PFSK-1 (cell line): ENCODE data around the gene TLCD3B.

Source experiments
- FOXP2 ChIP-seq: optimal IDR thresholded peaks from 2 replicates; pipeline ENCODE3; 2011; ENCODE audit warnings: borderline replicate concordance, control low read depth, inconsistent platforms; ENCODE audit not compliant: insufficient read depth; ENCODE audit errors: extremely low read length, extremely low read depth
- POLR2AphosphoS5 ChIP-seq: IDR thresholded peaks from 2 replicates; pipeline ENCODE4 v1.6.1; 2012; ENCODE audit warnings: low read depth, mild to moderate bottlenecking, control low read depth, low read length, moderate library complexity
- TAF1 ChIP-seq: IDR thresholded peaks from 2 replicates; pipeline ENCODE4 v1.6.1; 2012; ENCODE audit warnings: low read length, control low read depth, borderline replicate concordance; ENCODE audit not compliant: insufficient read depth
- TF ChIP-seq, protein P1 (sequence below), 2 experiments: IDR thresholded peaks; 2 replicates each; pipeline versions ENCODE4 v1.6.1 to v1.8.0; 2011 to 2012; ENCODE audit warnings: low read depth in 2 of 2, low read length in 2 of 2, control low read depth in 1 of 2, inconsistent platforms in 1 of 2, mild to moderate bottlenecking in 1 of 2, moderate library complexity in 1 of 2; ENCODE audit not compliant: insufficient read depth in 1 of 2

DNA sequence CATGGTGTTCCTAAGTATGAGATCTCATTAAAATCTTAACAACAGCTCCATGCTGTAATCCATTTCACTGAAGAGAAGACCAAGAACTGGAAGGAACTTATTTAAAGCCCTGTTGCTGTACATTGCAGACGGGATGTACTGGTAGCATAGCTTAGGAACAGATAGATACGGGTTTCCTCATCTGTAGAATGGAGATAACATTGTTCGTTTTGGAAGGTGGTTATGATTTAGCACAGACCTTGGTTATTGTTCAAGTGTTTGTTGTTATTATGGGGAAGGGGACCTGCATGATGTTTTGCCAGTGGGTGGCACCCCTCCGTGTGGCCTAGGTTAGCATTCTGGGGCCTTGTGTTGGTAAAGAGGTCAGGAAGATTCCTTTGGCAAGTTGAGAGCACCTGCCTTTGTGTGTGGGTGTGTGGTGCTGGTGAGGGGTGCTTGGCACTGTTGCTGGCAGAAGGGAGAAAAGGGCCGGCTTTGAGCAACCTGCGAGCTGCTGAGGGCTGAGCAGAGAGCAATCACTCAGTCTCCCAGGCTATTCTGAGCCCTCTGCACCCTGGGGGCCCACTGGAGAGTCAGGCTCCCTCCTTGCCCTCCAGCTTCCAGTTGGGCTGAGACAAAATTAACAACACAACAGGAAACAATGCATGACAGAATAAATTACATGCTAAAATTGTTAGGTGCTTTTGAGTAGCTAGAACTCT is 55.1 kb downstream of the TLCD3B start:
- no peak for TF ChIP-seq TAF1
- TF ChIP-seq POLR2AphosphoS5: no peak
- no peak for TF ChIP-seq FOXP2
- TF ChIP-seq, protein P1, sequence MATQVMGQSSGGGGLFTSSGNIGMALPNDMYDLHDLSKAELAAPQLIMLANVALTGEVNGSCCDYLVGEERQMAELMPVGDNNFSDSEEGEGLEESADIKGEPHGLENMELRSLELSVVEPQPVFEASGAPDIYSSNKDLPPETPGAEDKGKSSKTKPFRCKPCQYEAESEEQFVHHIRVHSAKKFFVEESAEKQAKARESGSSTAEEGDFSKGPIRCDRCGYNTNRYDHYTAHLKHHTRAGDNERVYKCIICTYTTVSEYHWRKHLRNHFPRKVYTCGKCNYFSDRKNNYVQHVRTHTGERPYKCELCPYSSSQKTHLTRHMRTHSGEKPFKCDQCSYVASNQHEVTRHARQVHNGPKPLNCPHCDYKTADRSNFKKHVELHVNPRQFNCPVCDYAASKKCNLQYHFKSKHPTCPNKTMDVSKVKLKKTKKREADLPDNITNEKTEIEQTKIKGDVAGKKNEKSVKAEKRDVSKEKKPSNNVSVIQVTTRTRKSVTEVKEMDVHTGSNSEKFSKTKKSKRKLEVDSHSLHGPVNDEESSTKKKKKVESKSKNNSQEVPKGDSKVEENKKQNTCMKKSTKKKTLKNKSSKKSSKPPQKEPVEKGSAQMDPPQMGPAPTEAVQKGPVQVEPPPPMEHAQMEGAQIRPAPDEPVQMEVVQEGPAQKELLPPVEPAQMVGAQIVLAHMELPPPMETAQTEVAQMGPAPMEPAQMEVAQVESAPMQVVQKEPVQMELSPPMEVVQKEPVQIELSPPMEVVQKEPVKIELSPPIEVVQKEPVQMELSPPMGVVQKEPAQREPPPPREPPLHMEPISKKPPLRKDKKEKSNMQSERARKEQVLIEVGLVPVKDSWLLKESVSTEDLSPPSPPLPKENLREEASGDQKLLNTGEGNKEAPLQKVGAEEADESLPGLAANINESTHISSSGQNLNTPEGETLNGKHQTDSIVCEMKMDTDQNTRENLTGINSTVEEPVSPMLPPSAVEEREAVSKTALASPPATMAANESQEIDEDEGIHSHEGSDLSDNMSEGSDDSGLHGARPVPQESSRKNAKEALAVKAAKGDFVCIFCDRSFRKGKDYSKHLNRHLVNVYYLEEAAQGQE (IDR thresholded peaks at IDR 0.05; ENCODE audit: insufficient read depth in 1 of 2, low read depth in 2 of 2, low read length in 2 of 2): no peak
